Measurements from ENCODE around the gene MALAT1.
"Not testable (repeated sequence)": the region's sequence is repeated elsewhere in the genome, so short reads cannot be mapped to it uniquely, and the experiment has no call there.

DNA sequence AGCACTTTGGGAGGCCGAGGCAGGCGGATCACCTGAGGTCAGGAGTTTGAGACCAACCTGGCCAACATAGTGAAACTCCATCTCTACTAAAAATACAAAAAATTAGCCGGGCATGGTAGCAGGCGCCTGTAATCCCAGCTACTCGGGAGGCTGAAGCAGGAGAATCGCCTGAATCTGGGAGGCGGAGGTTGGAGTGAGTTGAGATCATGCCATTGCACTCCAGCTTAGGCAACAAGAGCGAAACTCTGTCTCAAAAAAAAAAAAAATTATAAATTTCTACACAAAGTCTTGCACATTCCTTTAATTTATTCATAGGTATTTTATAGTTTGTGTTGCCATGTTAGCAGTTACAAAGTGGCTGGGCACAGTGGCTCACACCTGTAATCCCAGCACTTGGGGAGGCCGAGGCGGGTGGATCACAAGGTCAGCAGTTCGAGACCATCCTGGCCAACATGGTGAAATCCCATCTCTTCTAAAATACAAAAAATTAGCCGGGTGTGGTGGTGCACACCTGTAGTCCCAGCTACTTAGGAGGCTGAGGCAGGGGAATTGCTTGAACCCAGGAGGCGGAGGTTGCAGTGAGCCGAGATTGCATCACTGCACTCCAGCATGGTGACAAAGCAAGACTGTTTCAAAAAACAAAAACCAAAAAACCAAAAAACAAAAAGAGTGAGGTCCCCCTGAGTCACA, 26.1 kb upstream of the MALAT1 start:
- TF ChIP-seq, protein P1, sequence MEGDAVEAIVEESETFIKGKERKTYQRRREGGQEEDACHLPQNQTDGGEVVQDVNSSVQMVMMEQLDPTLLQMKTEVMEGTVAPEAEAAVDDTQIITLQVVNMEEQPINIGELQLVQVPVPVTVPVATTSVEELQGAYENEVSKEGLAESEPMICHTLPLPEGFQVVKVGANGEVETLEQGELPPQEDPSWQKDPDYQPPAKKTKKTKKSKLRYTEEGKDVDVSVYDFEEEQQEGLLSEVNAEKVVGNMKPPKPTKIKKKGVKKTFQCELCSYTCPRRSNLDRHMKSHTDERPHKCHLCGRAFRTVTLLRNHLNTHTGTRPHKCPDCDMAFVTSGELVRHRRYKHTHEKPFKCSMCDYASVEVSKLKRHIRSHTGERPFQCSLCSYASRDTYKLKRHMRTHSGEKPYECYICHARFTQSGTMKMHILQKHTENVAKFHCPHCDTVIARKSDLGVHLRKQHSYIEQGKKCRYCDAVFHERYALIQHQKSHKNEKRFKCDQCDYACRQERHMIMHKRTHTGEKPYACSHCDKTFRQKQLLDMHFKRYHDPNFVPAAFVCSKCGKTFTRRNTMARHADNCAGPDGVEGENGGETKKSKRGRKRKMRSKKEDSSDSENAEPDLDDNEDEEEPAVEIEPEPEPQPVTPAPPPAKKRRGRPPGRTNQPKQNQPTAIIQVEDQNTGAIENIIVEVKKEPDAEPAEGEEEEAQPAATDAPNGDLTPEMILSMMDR (IDR thresholded peaks at IDR 0.05) = not testable (repeated sequence)
- TF ChIP-seq POLR2A (IDR thresholded peaks at IDR 0.05) = not testable (repeated sequence)
